Heart left ventricle (tissue), 13 donors: ENCODE data around the gene MAML3.

ENCODE experiments used
- CTCF ChIP-seq, 12 donors: fragments of 200-600 bp; sonication (generic) in 4 of 12; IDR thresholded peaks; one replicate each; pipeline versions ENCODE4 v1.5.0 to v1.8.0; 2018 to 2022; ENCODE audit warnings: antibody characterized with exemption in 12 of 12, mild to moderate bottlenecking in 5 of 12
- POLR2A ChIP-seq, 2 donors: fragments of 450-650 bp; IDR thresholded peaks; one replicate each; pipeline ENCODE4 v1.6.1; 2017; ENCODE audit warnings: antibody characterized with exemption in 2 of 2, mild to moderate bottlenecking in 2 of 2, moderate library complexity in 2 of 2
- donor health status: ischemic (EF 13 %, LVEDD 7.1; RV severe dilation, severe dysfunction).
- donor health status: DM: no; HTN: yes; CAD: no.
- donor health status: DM: no; HTN: no; CAD: no.
- donor health status: ischemic (EF 25% LVEDD 6.9; RV normal size, moderate dysfunction).
- donor health status: ischemic (EF 25% LVEDD 5.7; RV mildly dilated, moderate dysfunction).
- donor health status: ischemic (EF 35%, LVEDD 5.7; RV mildly dilated, moderate dysfunction).
- donor health status: nonischemic (EF 11% LVEDD 7.7; RV severe dilation, severe dysfunction).
- donor health status: DM: yes; HTN: yes; CAD: no.
- donor health status: PGD.
- donor health status: ischemic (EF 29% LVEDD 5.4; RV normal size, mild dysfunction).
- donor health status: nonischemic (EF 23%, LVEDD 6.1; RV moderate dilation, normal function).

GRCh38 chr4:139759097-139759496 is 394.9 kb downstream of the MAML3 start:
- no peak for TF ChIP-seq CTCF (IDR thresholded peaks at IDR 0.05)
- TF ChIP-seq POLR2A (IDR thresholded peaks at IDR 0.05): no peak
